H1 (cell line): ENCODE data around the gene CLBA1. TPM values are rescaled to one million over a fixed set of nuclear protein-coding genes. Genes with fewer than 3 reads are reported as not detected.

ENCODE experiments used
- BACH1 ChIP-seq: IDR thresholded peaks from 2 replicates; pipeline ENCODE4 v1.6.1; 2012; ENCODE audit warnings: low read length, improper control_type of control experiment
- CHD1 ChIP-seq: IDR thresholded peaks from 2 replicates; pipeline ENCODE4 v1.6.1; 2012; ENCODE audit warnings: low read depth, low read length, improper control_type of control experiment
- E2F6 ChIP-seq: IDR thresholded peaks from 2 replicates; pipeline ENCODE4 v1.6.1; 2012; ENCODE audit warnings: inconsistent platforms
- HDAC2 ChIP-seq, 2 experiments: fragments of 300-600 bp in 1 of 2; sonication (generic) in 1 of 2; IDR thresholded peaks; 2 replicates each; pipeline ENCODE4 v1.6.1; 2011 to 2012; ENCODE audit warnings: low read depth in 2 of 2, low read length in 2 of 2, mild to moderate bottlenecking in 2 of 2, moderate library complexity in 2 of 2, borderline replicate concordance in 1 of 2, inconsistent platforms in 1 of 2
- MAFK ChIP-seq: IDR thresholded peaks from 2 replicates; pipeline ENCODE4 v1.6.1; 2012; ENCODE audit warnings: low read depth, mild to moderate bottlenecking, improper control_type of control experiment, low read length
- MAX ChIP-seq: IDR thresholded peaks from 2 replicates; pipeline ENCODE4 v1.6.1; 2012; ENCODE audit warnings: inconsistent platforms
- NANOG ChIP-seq: IDR thresholded peaks from 2 replicates; pipeline ENCODE4 v1.6.1; 2011; ENCODE audit warnings: low read length, low read depth, mild to moderate bottlenecking, inconsistent platforms; ENCODE audit not compliant: insufficient read depth, poor library complexity, severe bottlenecking
- PHF8 ChIP-seq: fragments of 200-600 bp; sonication (generic); conservative IDR thresholded peaks from 2 replicates; pipeline ENCODE4 v1.7.1; 2012; ENCODE audit warnings: low read depth, mild to moderate bottlenecking, inconsistent platforms, low read length, moderate library complexity
- POLR2A ChIP-seq, 2 experiments: IDR thresholded peaks; 1 replicate in 1 of 2; 2 replicates in 1 of 2; pipeline ENCODE4 v1.6.1; 2011; ENCODE audit warnings: low read depth in 2 of 2, low read length in 2 of 2, mild to moderate bottlenecking in 2 of 2; ENCODE audit errors: control extremely low read depth in 1 of 2
- POLR2AphosphoS5 ChIP-seq: IDR thresholded peaks from 2 replicates; pipeline ENCODE4 v1.6.1; 2011; ENCODE audit warnings: low read depth, low read length
- POU5F1 ChIP-seq: IDR thresholded peaks from 2 replicates; pipeline ENCODE4 v1.6.1; 2011; ENCODE audit warnings: low read depth, mild to moderate bottlenecking, low read length, moderate library complexity
- SIN3A ChIP-seq, 2 experiments: IDR thresholded peaks in 1 of 2; conservative IDR thresholded peaks in 1 of 2; 2 replicates each; pipeline ENCODE4 v1.6.1; 2011 to 2012; ENCODE audit warnings: low read length in 2 of 2, improper control_type of control experiment in 1 of 2, low read depth in 1 of 2, mild to moderate bottlenecking in 1 of 2
- SP2 ChIP-seq: IDR thresholded peaks from 2 replicates; pipeline ENCODE4 v1.6.1; 2012; ENCODE audit warnings: mild to moderate bottlenecking, low read length, inconsistent platforms
- SP4 ChIP-seq: IDR thresholded peaks from 2 replicates; pipeline ENCODE4 v1.6.1; 2012; ENCODE audit warnings: low read length, inconsistent platforms
- SRF ChIP-seq: IDR thresholded peaks from 2 replicates; pipeline ENCODE4 v1.6.1; 2011; ENCODE audit warnings: mild to moderate bottlenecking, low read depth, low read length, moderate library complexity
- TAF1 ChIP-seq: IDR thresholded peaks from 2 replicates; pipeline ENCODE4 v1.6.1; 2011; ENCODE audit warnings: mild to moderate bottlenecking, low read depth, low read length
- USF2 ChIP-seq: IDR thresholded peaks from 2 replicates; pipeline ENCODE4 v1.6.1; 2011; ENCODE audit warnings: low read length, improper control_type of control experiment
- polyA plus RNA-seq, 7 experiments: library from polyadenylated mRNA; depleted of rRNA in 3 of 7; stranded (reverse) in 5 of 7; unstranded in 2 of 7; fragments of >200 nt in 5 of 7; fragments of 200-250 nt in 2 of 7; gene quantifications; 1 replicate in 5 of 7; 2 replicates in 1 of 7; 4 replicates in 1 of 7; pipeline versions ENCODE4 v1.2.1 to v1.2.3, GENCODE V29; 2011 to 2013; ENCODE audit warnings: missing spikeins in 2 of 7, mixed read lengths in 2 of 7
- total RNA-seq: library from RNA; stranded (reverse); fragmentation: NEBNext Ultra II Directional; extraction: Animal tissue kit (Norgen Biotek cat#: 25700); gene quantifications from 2 replicates; pipeline ENCODE4 v1.2.1, GENCODE V29; 2021
- TF ChIP-seq, protein P1 (sequence below), 3 experiments: IDR thresholded peaks; 1 replicate in 2 of 3; 2 replicates in 1 of 3; pipeline versions ENCODE4 v1.5.1 to v1.6.1; 2011; ENCODE audit warnings: low read length in 3 of 3, mild to moderate bottlenecking in 3 of 3, inconsistent platforms in 2 of 3, low read depth in 1 of 3, moderate library complexity in 1 of 3; ENCODE audit not compliant: insufficient read depth in 1 of 3; ENCODE audit errors: control extremely low read depth in 1 of 3

The CLBA1 gene
- total and polyA plus RNA-seq, 2 of the 8 experiments (the other 6 are each of a cell fraction or from before 2014, with no cell fraction given) = 1.6 to 2.4 TPM

- TF ChIP-seq SRF (no peak), POU5F1 (no peak), SP2 (no peak), USF2 (peak; percentile 84), PHF8 (peak; percentile 72), E2F6 (peak; percentile 68), MAFK (no peak), SP4 (no peak), NANOG (no peak), MAX (peak; percentile 68), HDAC2 (IDR thresholded peaks at IDR 0.05; ENCODE audit: borderline replicate concordance in 1 of 2, low read depth in 2 of 2, low read length in 2 of 2) (peak in 1 of 2 experiments; percentile 7; a peak in 1 of 4 replicates), POLR2AphosphoS5 (peak; percentile 48; the same call in 1 of the 2 replicates), SIN3A (conservative IDR thresholded peaks at IDR 0.05 in 1 of 2, IDR thresholded peaks at IDR 0.05 in 1 of 2; ENCODE audit: low read depth in 1 of 2, low read length in 2 of 2) (no peak), TAF1 (peak; percentile 68), BACH1 (peak; percentile 79; the same call in 1 of the 2 replicates), POLR2A (IDR thresholded peaks at IDR 0.05; ENCODE audit: control extremely low read depth in 1 of 2, low read depth in 2 of 2, low read length in 2 of 2) (peak; percentile 64 to 87), CHD1 (no peak)
- TF ChIP-seq, protein P1, sequence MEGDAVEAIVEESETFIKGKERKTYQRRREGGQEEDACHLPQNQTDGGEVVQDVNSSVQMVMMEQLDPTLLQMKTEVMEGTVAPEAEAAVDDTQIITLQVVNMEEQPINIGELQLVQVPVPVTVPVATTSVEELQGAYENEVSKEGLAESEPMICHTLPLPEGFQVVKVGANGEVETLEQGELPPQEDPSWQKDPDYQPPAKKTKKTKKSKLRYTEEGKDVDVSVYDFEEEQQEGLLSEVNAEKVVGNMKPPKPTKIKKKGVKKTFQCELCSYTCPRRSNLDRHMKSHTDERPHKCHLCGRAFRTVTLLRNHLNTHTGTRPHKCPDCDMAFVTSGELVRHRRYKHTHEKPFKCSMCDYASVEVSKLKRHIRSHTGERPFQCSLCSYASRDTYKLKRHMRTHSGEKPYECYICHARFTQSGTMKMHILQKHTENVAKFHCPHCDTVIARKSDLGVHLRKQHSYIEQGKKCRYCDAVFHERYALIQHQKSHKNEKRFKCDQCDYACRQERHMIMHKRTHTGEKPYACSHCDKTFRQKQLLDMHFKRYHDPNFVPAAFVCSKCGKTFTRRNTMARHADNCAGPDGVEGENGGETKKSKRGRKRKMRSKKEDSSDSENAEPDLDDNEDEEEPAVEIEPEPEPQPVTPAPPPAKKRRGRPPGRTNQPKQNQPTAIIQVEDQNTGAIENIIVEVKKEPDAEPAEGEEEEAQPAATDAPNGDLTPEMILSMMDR (IDR thresholded peaks at IDR 0.05; ENCODE audit: control extremely low read depth in 1 of 3, insufficient read depth in 1 of 3, low read depth in 1 of 3, low read length in 3 of 3) = no peak
Measured at GRCh38 chr14:105020815-105021655, 35.4 kb downstream of the CLBA1 start, which contains the start of gene CDCA4 (continued).
